IMR-90 (cell line): ENCODE measurements around the gene CTNNA2. TPM values are rescaled to one million over a fixed set of nuclear protein-coding genes. Genes with fewer than 3 reads are reported as not detected.

Experiments used
- ATAC-seq: fragments of 200-7000 bp; cut with Tn5 transposase; 2 replicates; pipeline ENCODE4 v1.9.1; 2020; ENCODE audit warnings: low read depth, mild to moderate bottlenecking, moderate library complexity
- BruUV-seq: library from RNA; stranded (reverse); fragments of 400-500 nt; replicated peaks from 2 replicates; lab custom pipeline; 2021; lab: Mats Ljungman, UMichigan
- CTCF ChIA-PET: fragments of 300-600 bp; formaldehyde crosslinking; extraction: SDS; loops from one replicate; lab custom pipeline; 2021; ENCODE audit warnings: antibody characterized with exemption; lab: Yijun Ruan, JAX
- POLR2A ChIA-PET: fragments of 300-600 bp; sonication (Branson Sonifier 250); formaldehyde crosslinking; loops from one replicate; lab custom pipeline; 2022; ENCODE audit warnings: antibody characterized with exemption; ENCODE audit not compliant: unreplicated experiment; lab: Charles Lee
- DNase-seq: peaks from one replicate; pipeline ENCODE4 v3.0.0; 2013
- H2AFZ ChIP-seq: replicated peaks from 2 replicates; pipeline ENCODE3; 2013; ENCODE audit warnings: low read length, mild to moderate bottlenecking; ENCODE audit not compliant: poor library complexity
- H2AK5ac ChIP-seq: 2 replicates; pipeline ENCODE4 v1.6.1; 2013; ENCODE audit warnings: low read depth, low read length, inconsistent platforms
- H2AK9ac ChIP-seq: replicated peaks from 2 replicates; pipeline ENCODE3; 2013; ENCODE audit warnings: mild to moderate bottlenecking, low read depth, low read length, moderate library complexity; ENCODE audit not compliant: poor library complexity
- H2BK120ac ChIP-seq: 2 replicates; pipeline ENCODE4 v1.6.1; 2013; ENCODE audit warnings: low read depth, low read length, inconsistent platforms
- H2BK15ac ChIP-seq: 3 replicates; pipeline ENCODE4 v1.6.1; 2013; ENCODE audit warnings: low read depth, low read length, inconsistent platforms
- H2BK20ac ChIP-seq: 2 replicates; pipeline ENCODE4 v1.6.1; 2013; ENCODE audit warnings: low read depth, mild to moderate bottlenecking, inconsistent platforms, low read length, moderate library complexity
- H2BK5ac ChIP-seq: 2 replicates; pipeline ENCODE4 v1.6.1; 2013; ENCODE audit warnings: mild to moderate bottlenecking, low read depth, low read length, inconsistent platforms; ENCODE audit not compliant: poor library complexity, severe bottlenecking
- H3K14ac ChIP-seq: replicated peaks from 2 replicates; pipeline ENCODE4 v1.6.1; 2013; ENCODE audit warnings: low read depth, low read length, inconsistent platforms
- H3K18ac ChIP-seq: 2 replicates; pipeline ENCODE4 v1.6.1; 2013; ENCODE audit warnings: low read depth, low read length, control low read depth
- H3K23ac ChIP-seq: 2 replicates; pipeline ENCODE4 v1.6.1; 2013; ENCODE audit warnings: low read depth, low read length, inconsistent platforms
- H3K27ac ChIP-seq: 2 replicates; pipeline ENCODE4 v1.5.1; 2013; ENCODE audit warnings: mild to moderate bottlenecking, control low read depth, low read length; ENCODE audit not compliant: insufficient read depth
- H3K27me3 ChIP-seq: 2 replicates; pipeline ENCODE4 v1.6.1; 2013; ENCODE audit warnings: low read length; ENCODE audit not compliant: control insufficient read depth, insufficient read depth
- H3K36me3 ChIP-seq: 2 replicates; pipeline ENCODE4 v1.6.1; 2013; ENCODE audit warnings: low read length, mixed read lengths; ENCODE audit not compliant: control insufficient read depth, insufficient read depth
- H3K4ac ChIP-seq: 2 replicates; pipeline ENCODE4 v1.6.1; 2013; ENCODE audit warnings: low read depth, low read length, inconsistent platforms
- H3K4me1 ChIP-seq: 2 replicates; pipeline ENCODE4 v1.6.1; 2013; ENCODE audit warnings: low read length, mixed read lengths; ENCODE audit not compliant: control insufficient read depth, insufficient read depth
- H3K4me2 ChIP-seq: 2 replicates; pipeline ENCODE4 v1.6.1; 2013; ENCODE audit warnings: low read depth, mild to moderate bottlenecking, control low read depth, low read length, moderate library complexity
- H3K4me3 ChIP-seq: 2 replicates; pipeline ENCODE4 v1.5.1; 2013; ENCODE audit warnings: low read depth, mild to moderate bottlenecking, control low read depth, low read length, moderate library complexity; ENCODE audit not compliant: insufficient read depth
- H3K56ac ChIP-seq: 2 replicates; pipeline ENCODE4 v1.6.1; 2013; ENCODE audit warnings: low read length, inconsistent platforms; ENCODE audit not compliant: insufficient read depth; ENCODE audit errors: extremely low read depth
- H3K79me1 ChIP-seq, 2 experiments: 2 replicates each; pipeline ENCODE4 v1.6.1; 2013; ENCODE audit warnings: low read length in 2 of 2, inconsistent platforms in 1 of 2, low read depth in 1 of 2
- H3K9ac ChIP-seq: 2 replicates; pipeline ENCODE4 v1.6.1; 2013; ENCODE audit warnings: low read depth, low read length, control low read depth
- H3K9me1 ChIP-seq: 2 replicates; pipeline ENCODE4 v1.6.1; 2013; ENCODE audit warnings: low read length, inconsistent platforms; ENCODE audit not compliant: insufficient read depth
- H3K9me3 ChIP-seq: 2 replicates; pipeline ENCODE4 v1.6.1; 2013; ENCODE audit warnings: low read length; ENCODE audit not compliant: control insufficient read depth, insufficient read depth
- H4K20me1 ChIP-seq: 2 replicates; pipeline ENCODE4 v1.6.1; 2013; ENCODE audit warnings: low read length, inconsistent platforms; ENCODE audit not compliant: insufficient read depth
- H4K5ac ChIP-seq: 2 replicates; pipeline ENCODE4 v1.6.1; 2013; ENCODE audit warnings: mild to moderate bottlenecking, low read depth, low read length, control low read depth
- H4K8ac ChIP-seq, 2 experiments: 2 replicates each; pipeline ENCODE4 v1.6.1; 2013; ENCODE audit warnings: low read depth in 2 of 2, low read length in 2 of 2, control low read depth in 1 of 2, inconsistent platforms in 1 of 2
- H4K91ac ChIP-seq: 2 replicates; pipeline ENCODE4 v1.6.1; 2013; ENCODE audit warnings: low read depth, low read length, inconsistent platforms; ENCODE audit not compliant: insufficient read depth
- ELK1 ChIP-seq: fragments of 150-350 bp; IDR thresholded peaks from 2 replicates; pipeline ENCODE4 v1.6.1; 2016; ENCODE audit warnings: low read depth, mild to moderate bottlenecking, low read length, moderate library complexity, borderline replicate concordance
- FOS ChIP-seq: fragments of 150-350 bp; IDR thresholded peaks from 2 replicates; pipeline ENCODE4 v1.6.1; 2016; ENCODE audit warnings: low read depth, low read length
- RAD21 ChIP-seq: IDR thresholded peaks from 2 replicates; pipeline ENCODE4 v1.6.1; 2012; ENCODE audit warnings: low read length, improper control_type of control experiment
- RFX5 ChIP-seq: IDR thresholded peaks from 2 replicates; pipeline ENCODE4 v1.8.0; 2012; ENCODE audit warnings: low read depth, mild to moderate bottlenecking, low read length, moderate library complexity
- USF2 ChIP-seq: fragments of 150-350 bp; IDR thresholded peaks from 2 replicates; pipeline ENCODE4 v1.6.1; 2017; ENCODE audit warnings: mild to moderate bottlenecking, antibody characterized with exemption, low read length, low read depth
- WGBS, 2 experiments: methylation state at CpG; one replicate each; pipeline versions ENCODE4 v1.1.5 to v1.1.7; 2013; ENCODE audit warnings: missing lambda C conversion rate in 2 of 2; ENCODE audit not compliant: insufficient read length in 1 of 2; ENCODE audit errors: extremely low coverage in 2 of 2; 5-methylcytosine and 5-hydroxymethylcytosine counted together
- dilution Hi-C: fragments of 300-500 bp; cut with HindIII; formaldehyde crosslinking; loops from one replicate; pipeline ENCODE4 v1.14.3; 2018; ENCODE audit warnings: low sequenced_read_pairs; ENCODE audit not compliant: unreplicated experiment
- in situ Hi-C: fragments of 300-500 bp; cut with MboI; formaldehyde crosslinking; loops from 3 replicates; pipeline ENCODE4 v1.14.3; 2019; ENCODE audit warnings: low sequenced_read_pairs, inconsistent platforms, mixed read lengths
- intact Hi-C: fragments of 100-400 bp; cut with micrococcal nuclease; formaldehyde crosslinking; loops from 2 replicates; pipeline ENCODE4 v1.10.0; 2022
- polyA plus RNA-seq, 3 experiments: library from polyadenylated mRNA; depleted of rRNA; stranded (reverse); fragments of >200 nt; gene quantifications; 2 replicates each; pipeline ENCODE4 v1.2.3, GENCODE V29; 2012; ENCODE audit warnings: low replicate concordance in 1 of 3
- total RNA-seq: library from RNA; depleted of rRNA; stranded (reverse); fragments of >200 nt; gene quantifications from 2 replicates; pipeline ENCODE4 v1.2.3, GENCODE V29; 2012
- TF ChIP-seq, protein P1 (sequence below): conservative IDR thresholded peaks from 2 replicates; pipeline ENCODE4 v1.5.1; 2012; ENCODE audit warnings: mild to moderate bottlenecking, low read depth, low read length, improper control_type of control experiment

The CTNNA2 gene
- total and polyA plus RNA-seq, 2 of the 4 experiments (the other 2 are of a cell fraction), result not detected

GRCh38 chr2:80141007-80141726 is 628.3 kb downstream of the CTNNA2 start:
- no peak overlapping the region for H2BK5ac ChIP-seq
- H3K36me3 ChIP-seq, result no peaks in the 10 kb centered on the region
- dilution Hi-C loops (no loop called here), intact Hi-C loops (no loop called here), in situ Hi-C loops (no loop called here)
- no peak overlapping the region for H3K4me3 ChIP-seq
- H4K5ac ChIP-seq, result no peak overlapping the region
- ChIA-PET POLR2A (interaction anchor here (0.6 kb wide), 1 partner anchor 25 kb away, joined by 5 read pairs; no protein-coding TSS in a partner anchor), CTCF (interaction anchor here (0.6 kb wide), 1 partner anchor 50 kb away, joined by 4 read pairs; no protein-coding TSS in a partner anchor)
- H3K27me3 ChIP-seq, result no peaks in the 10 kb centered on the region; the same call in 1 of the 2 replicates
- H3K14ac ChIP-seq, result no peak overlapping the region
- no peak overlapping the region for H2AFZ ChIP-seq
- ATAC-seq, result peak; percentile 85
- WGBS, 2 experiments, result no CpG with 5 or more reads among the region's 4 CpGs
- H3K9ac ChIP-seq, result no peak overlapping the region
- TF ChIP-seq RFX5, result no peak
- no peak for TF ChIP-seq FOS
- no peak for TF ChIP-seq USF2
- TF ChIP-seq, protein P1, sequence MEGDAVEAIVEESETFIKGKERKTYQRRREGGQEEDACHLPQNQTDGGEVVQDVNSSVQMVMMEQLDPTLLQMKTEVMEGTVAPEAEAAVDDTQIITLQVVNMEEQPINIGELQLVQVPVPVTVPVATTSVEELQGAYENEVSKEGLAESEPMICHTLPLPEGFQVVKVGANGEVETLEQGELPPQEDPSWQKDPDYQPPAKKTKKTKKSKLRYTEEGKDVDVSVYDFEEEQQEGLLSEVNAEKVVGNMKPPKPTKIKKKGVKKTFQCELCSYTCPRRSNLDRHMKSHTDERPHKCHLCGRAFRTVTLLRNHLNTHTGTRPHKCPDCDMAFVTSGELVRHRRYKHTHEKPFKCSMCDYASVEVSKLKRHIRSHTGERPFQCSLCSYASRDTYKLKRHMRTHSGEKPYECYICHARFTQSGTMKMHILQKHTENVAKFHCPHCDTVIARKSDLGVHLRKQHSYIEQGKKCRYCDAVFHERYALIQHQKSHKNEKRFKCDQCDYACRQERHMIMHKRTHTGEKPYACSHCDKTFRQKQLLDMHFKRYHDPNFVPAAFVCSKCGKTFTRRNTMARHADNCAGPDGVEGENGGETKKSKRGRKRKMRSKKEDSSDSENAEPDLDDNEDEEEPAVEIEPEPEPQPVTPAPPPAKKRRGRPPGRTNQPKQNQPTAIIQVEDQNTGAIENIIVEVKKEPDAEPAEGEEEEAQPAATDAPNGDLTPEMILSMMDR, result no peak
- no peak for TF ChIP-seq RAD21
- TF ChIP-seq ELK1, result no peak
- no peak overlapping the region for H3K56ac ChIP-seq
- no peak overlapping the region for H2BK20ac ChIP-seq
- H2BK120ac ChIP-seq, result no peak overlapping the region
- peak; percentile 26 for DNase-seq
- no peak overlapping the region for H3K4ac ChIP-seq
- no peak overlapping the region for H2BK15ac ChIP-seq
- H3K9me3 ChIP-seq, result no peaks in the 10 kb centered on the region; the same call in 1 of the 2 replicates
- no peak overlapping the region for H3K4me2 ChIP-seq
- BruUV-seq, result no TSS peak
- H3K27ac ChIP-seq, result no peak overlapping the region
- H3K79me1 ChIP-seq, result no peaks in the 10 kb centered on the region
- no peak overlapping the region for H3K23ac ChIP-seq
- no peak overlapping the region for H4K91ac ChIP-seq
- H2AK5ac ChIP-seq, result no peak overlapping the region
- no peak overlapping the region for H2AK9ac ChIP-seq
- H3K4me1 ChIP-seq, result no peaks in the 10 kb centered on the region
- H4K20me1 ChIP-seq, result no peaks in the 10 kb centered on the region
- H3K9me1 ChIP-seq, result no peaks in the 10 kb centered on the region
- no peak overlapping the region for H3K18ac ChIP-seq
- no peak overlapping the region for H4K8ac ChIP-seq
